Measurements from ENCODE around the gene HES3.

GRCh38 chr1:6248932-6249738 is 5.2 kb downstream of the HES3 start:
- TF ChIP-seq, protein P1, sequence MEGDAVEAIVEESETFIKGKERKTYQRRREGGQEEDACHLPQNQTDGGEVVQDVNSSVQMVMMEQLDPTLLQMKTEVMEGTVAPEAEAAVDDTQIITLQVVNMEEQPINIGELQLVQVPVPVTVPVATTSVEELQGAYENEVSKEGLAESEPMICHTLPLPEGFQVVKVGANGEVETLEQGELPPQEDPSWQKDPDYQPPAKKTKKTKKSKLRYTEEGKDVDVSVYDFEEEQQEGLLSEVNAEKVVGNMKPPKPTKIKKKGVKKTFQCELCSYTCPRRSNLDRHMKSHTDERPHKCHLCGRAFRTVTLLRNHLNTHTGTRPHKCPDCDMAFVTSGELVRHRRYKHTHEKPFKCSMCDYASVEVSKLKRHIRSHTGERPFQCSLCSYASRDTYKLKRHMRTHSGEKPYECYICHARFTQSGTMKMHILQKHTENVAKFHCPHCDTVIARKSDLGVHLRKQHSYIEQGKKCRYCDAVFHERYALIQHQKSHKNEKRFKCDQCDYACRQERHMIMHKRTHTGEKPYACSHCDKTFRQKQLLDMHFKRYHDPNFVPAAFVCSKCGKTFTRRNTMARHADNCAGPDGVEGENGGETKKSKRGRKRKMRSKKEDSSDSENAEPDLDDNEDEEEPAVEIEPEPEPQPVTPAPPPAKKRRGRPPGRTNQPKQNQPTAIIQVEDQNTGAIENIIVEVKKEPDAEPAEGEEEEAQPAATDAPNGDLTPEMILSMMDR (IDR thresholded peaks at IDR 0.05 in 2 of 3, conservative IDR thresholded peaks at IDR 0.05 in 1 of 3; ENCODE audit: borderline replicate concordance in 1 of 3, insufficient read depth in 1 of 3, low read depth in 2 of 3, low read length in 2 of 3), result no peak
- TF ChIP-seq EZH2phosphoT487 (IDR thresholded peaks at IDR 0.05; ENCODE audit: borderline replicate concordance), result no peak
- no peak for TF ChIP-seq CEBPB (IDR thresholded peaks at IDR 0.05; ENCODE audit: low read depth)
- peak; percentile 60 for TF ChIP-seq POLR2AphosphoS5 (IDR thresholded peaks at IDR 0.05; ENCODE audit: low read depth, low read length)
- no peak for TF ChIP-seq REST (IDR thresholded peaks at IDR 0.05; ENCODE audit: low read depth)
- no peak for TF ChIP-seq EZH2 (IDR thresholded peaks at IDR 0.05)
- TF ChIP-seq ZFX (IDR thresholded peaks at IDR 0.05), result peak; percentile 56; the same call in 1 of the 2 replicates
- TF ChIP-seq POLR2A (IDR thresholded peaks at IDR 0.05; ENCODE audit: borderline replicate concordance, extremely low read depth, insufficient read depth, insufficient read length), result no peak
